GM19328 (cell line): ENCODE measurements around the gene CENPB.

Experiments used
- ATAC-seq: cut with Tn5 transposase; IDR thresholded peaks from one replicate; pipeline ENCODE4 v1.9.1; 2021; ENCODE audit warnings: mild to moderate bottlenecking, moderate library complexity; ENCODE audit not compliant: unreplicated experiment

CENPB gene

DNA sequence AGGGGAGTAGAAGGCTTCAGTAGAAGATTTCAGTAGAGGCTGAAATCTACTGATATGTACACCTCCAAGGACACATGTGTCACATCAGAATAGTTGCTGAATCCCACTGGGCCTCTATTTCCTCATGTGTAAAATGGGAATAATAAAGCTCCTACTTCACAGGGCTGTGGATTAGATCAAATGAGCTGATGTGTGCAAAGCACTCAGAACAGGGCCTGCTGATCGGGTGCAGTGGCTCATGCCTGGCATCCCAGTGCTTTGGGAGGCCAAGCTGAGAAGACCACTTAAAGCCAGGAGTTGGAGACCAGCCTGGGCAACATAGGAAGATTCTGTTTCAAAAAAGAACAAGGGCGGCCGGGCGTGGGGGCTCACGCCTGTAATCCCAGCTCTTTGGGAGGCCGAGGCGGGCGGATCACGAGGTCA, 25.7 kb upstream of the CENPB start:
- ATAC-seq, result no peak

GRCh38 chr20:3811467-3812258, 25.1 kb upstream of the CENPB start:
- ATAC-seq, result no peak

DNA sequence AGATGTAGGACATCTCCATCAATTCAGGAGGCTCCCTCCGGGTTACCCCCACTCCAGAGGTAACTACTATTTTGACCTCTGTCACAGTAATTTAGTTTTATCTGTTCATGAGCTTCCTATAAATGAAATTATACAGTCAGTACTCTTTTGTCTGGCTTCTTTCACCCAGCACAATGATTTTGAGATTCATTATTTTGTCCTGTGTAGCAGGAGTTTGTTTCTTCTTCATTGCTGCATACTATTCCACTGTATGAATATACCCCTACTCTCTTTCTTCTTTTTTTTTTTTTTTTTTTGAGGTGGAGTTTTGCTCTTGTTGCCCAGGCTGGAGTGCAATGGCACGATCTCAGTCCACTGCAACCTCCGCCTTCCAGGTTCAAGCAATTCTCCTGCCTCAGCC, 22.0 kb upstream of the CENPB start:
- ATAC-seq, result no peak

GRCh38 chr20:3804781-3805180, 18.2 kb upstream of the CENPB start:
- no peak for ATAC-seq

DNA sequence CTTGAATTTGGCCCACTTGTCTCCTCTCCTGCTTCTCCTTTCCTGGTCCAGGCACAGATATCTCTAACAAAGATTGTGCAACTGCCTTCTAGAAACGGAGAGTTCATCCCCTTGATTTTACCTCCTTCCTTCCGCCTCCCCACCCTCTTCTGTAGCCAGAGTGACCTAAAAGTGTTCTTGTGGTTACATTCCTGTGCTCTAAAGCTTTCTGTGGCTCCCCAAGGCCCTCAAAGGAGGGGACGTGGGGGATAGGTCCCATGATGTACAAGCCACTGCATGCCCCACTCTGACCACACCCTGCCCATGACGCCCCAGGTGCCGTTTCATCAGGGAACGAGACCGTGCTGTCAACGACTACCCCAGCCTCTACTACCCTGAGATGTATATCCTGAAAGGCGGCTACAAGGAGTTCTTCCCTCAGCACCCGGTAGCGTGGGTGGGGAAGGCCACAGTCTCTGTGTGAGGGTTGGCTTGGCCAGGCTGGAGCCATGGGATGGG, 17.8 kb upstream of the CENPB start:
- no peak for ATAC-seq

GRCh38 chr20:3803854-3804253, 17.3 kb upstream of the CENPB start:
- ATAC-seq, result no peak

GRCh38 chr20:3803289-3803688, 16.7 kb upstream of the CENPB start:
- ATAC-seq, result no peak

- ATAC-seq, result no peak
Observed at GRCh38 chr20:3802524-3803239, 16.1 kb upstream of the CENPB start.

- no peak for ATAC-seq
Observed at GRCh38 chr20:3801846-3802245, 15.3 kb upstream of the CENPB start.

DNA sequence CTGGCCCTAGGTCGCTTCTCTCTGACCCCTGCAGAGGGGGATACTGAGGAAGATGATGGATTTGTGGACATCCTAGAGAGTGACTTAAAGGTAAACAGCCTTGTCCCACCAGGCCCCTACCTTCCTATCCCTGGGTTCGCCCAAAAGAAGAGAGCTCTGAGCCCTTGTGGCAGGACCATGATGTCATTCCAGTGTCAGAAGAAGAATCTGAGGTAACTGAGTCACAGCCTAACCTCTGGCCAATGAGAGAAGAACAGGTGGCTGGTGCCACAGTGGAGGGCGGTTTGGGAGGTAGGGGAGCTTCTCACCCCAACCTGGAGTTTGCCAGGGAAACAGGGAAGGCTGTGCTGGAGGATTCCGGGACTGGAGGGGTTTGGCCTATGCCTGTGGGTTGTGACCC, 14.8 kb upstream of the CENPB start:
- ATAC-seq, result no peak

- no peak for ATAC-seq
Observed at GRCh38 chr20:3800878-3801260, 14.3 kb upstream of the CENPB start.

GRCh38 chr20:3800256-3800877, 13.8 kb upstream of the CENPB start:
- no peak for ATAC-seq

GRCh38 chr20:3798908-3799248, 12.3 kb upstream of the CENPB start:
- no peak for ATAC-seq

GRCh38 chr20:3798373-3798768, 11.8 kb upstream of the CENPB start:
- no peak for ATAC-seq

- ATAC-seq, result no peak
Observed at GRCh38 chr20:3797592-3798372, 11.2 kb upstream of the CENPB start.

DNA sequence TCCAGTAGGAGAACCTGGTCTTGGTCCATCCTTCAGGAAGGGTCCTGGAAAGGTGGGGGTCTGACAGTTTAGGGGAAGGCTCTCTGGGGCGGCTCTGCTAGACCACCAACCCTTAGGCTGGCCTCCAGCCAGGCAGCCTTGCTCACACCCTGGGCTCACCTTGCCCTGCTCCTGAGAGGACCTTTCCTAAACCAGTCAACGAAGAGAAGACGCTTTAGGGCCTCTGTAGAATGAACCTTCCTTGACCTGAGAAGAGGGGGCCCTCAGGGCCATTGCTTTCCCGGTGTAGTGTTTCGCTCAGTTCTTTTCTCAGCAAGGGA, 10.6 kb upstream of the CENPB start:
- ATAC-seq, result no peak

DNA sequence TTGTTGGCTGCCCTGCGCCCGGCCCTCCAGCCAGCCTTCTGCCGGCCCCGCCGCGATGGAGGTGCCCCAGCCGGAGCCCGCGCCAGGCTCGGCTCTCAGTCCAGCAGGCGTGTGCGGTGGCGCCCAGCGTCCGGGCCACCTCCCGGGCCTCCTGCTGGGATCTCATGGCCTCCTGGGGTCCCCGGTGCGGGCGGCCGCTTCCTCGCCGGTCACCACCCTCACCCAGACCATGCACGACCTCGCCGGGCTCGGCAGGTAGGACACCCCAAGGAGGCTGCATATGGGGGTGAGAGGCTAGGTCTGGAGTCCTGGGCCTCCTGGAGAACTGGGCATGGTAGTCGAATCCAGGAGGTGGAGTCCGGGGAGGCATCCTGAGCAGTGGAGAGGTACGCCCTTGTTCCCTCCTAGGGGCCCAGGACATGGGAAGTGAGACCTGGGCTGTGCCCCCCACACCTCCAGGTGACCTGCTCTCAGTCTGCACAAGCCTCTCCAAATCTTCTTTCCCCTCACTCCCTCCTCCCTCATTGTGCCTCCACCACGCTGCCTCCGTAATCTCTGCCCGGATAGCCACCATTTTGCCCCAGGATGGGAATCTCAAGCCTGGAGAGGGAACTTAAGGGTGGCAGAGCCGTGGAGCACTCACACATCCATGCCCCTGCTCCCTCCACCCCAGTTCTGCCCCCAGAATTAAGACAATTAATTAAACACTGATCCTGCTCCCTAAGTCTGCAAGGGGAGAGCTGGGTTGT, 10.1 kb upstream of the CENPB start:
- no peak for ATAC-seq

DNA sequence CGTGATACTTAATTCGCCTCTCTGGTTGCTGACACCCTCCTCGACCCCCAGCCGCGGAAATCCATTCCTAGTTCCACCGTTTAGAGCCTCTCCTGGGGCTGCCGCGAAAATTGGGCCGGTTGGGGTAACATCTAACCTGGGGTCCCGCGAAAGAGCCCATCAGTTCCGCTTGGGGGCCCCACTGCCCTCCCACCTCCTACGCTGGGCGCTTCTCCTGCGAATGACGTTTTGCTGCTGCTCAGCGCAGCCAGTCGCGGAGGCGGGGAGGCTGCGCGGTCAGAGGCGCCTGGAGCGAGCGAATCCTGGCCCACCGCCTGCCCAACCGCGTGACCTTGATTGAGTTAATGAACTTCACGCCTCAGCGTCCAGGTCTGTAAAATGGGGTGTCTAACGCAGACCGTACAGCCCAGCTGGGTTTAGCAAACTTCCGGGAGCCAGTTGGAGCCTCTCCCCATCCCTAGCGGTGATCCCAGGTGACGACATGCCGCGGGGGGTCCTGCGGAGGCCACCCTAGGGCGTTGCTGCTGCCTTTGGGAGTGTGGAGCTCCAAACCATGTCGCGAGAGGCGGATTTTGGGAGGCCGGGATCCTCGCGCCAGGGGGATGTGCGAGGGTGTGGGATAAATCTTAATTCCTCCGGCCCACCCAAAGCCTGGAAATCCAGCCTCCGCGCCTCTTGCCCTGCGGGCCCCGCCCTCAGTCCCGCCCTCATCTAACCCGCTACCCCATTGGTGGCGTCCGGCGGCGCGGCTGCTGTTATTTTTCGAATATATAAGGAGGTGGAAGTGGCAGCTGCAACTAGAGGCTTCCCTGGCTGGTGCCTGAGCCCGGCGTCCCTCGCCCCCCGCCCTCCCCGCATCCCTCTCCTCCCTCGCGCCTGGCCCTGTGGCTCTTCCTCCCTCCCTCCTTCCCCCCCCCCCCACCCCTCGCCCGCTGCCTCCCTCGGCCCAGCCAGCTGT, 9.2 kb upstream of the CENPB start, which contains the start of gene CDC25B:
CDC25B (plus strand) TSS at position 800 of the 958 bp plus-strand sequence. CDS start 222 bp downstream, outside the sequence.
- ATAC-seq, result peak; percentile 66

DNA sequence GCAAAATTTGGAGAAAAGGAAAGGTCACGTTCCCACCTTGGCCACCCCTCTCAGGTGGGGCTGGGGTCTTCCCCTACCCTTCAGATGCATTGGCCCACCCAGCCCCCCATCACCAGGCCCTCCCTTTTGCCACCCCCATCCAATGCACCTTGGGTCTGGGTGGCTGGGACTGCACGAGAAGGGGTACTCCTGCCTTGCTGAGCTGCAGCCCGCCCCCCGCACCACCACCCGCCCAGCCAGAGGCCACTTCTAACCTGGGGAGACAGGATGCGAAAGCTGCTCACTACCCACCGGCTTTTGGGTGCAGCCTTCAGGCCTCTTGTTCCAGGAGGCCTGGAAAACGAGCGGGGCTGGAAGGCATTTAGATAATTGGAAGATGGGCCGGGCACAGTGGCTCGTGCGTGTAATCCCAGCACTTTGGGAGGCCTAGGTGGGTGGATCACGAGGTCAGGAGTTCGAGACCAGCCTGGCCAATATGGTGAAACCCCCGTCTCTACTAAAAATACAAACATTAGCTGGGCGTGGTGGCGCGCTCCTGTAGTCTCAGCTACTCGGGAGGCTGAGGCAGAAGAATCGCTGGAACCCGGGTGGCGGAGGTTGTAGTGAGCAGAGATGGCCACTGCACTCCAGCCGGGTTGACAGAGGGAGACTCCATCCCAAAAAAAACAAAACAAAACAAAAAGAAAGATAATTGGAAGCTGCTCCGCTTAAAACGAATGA, 8.3 kb upstream of the CENPB start:
- ATAC-seq, result no peak
